Effector memory CD8-positive, alpha-beta T cell (primary cell): ENCODE results near the gene COL5A2.

Experiments
- ATAC-seq: fragments of 150-1000 bp; cut with Tn5 transposase; replicated peaks from 2 replicates; pipeline ENCODE4 v1.10.0; 2021; ENCODE audit warnings: mild to moderate bottlenecking, moderate library complexity
- DNase-seq, 3 experiments: peaks; one replicate each; pipeline ENCODE4 v3.0.0; 2021
- H3K27ac Mint-ChIP-seq, 2 donors: one replicate each; pipeline ENCODE4 v1.8.0; 2022; ENCODE audit warnings: mild to moderate bottlenecking in 2 of 2, mixed read lengths in 2 of 2, moderate library complexity in 2 of 2
- H3K27me3 Mint-ChIP-seq, 2 donors: one replicate each; pipeline ENCODE4 v1.8.0; 2022; ENCODE audit warnings: mixed read lengths in 2 of 2
- H3K36me3 Mint-ChIP-seq: one replicate; pipeline ENCODE4 v1.8.0; 2022; ENCODE audit warnings: mild to moderate bottlenecking, moderate library complexity, mixed read lengths; ENCODE audit not compliant: insufficient read depth
- H3K4me1 Mint-ChIP-seq, 2 donors: one replicate each; pipeline ENCODE4 v1.8.0; 2022; ENCODE audit warnings: low read depth in 2 of 2, mixed read lengths in 2 of 2
- H3K4me3 Mint-ChIP-seq, 2 donors: one replicate each; pipeline ENCODE4 v1.8.0; 2022; ENCODE audit warnings: mild to moderate bottlenecking in 2 of 2, mixed read lengths in 2 of 2, moderate library complexity in 2 of 2
- H3K9me3 Mint-ChIP-seq, 2 donors: one replicate each; pipeline ENCODE4 v1.8.0; 2022; ENCODE audit warnings: mixed read lengths in 2 of 2

The COL5A2 gene

DNA sequence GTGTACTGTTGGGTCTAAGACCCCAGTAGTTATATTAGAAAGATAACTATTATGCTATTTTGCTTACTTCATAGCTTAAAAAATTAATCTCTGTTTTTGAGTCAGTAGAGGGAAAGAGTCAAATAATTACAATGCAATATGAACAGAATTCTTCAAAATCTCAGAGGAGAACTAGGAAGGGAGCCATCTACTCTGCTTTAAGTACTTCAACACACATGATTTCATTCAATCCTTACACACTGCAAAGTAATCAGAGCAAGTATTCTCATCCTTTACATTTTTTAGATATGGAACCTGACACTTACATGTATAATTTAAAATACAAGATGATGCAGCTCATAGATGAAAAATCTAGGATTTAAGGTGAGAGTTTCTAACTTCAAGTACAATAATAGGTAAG is 27.7 kb downstream of the COL5A2 start:
- H3K27me3 Mint-ChIP-seq = no peaks in the 10 kb centered on the region
- ATAC-seq = no peak
- no peak for DNase-seq
- H3K4me1 Mint-ChIP-seq = no peaks in the 10 kb centered on the region
- H3K4me3 Mint-ChIP-seq = no peak overlapping the region
- H3K27ac Mint-ChIP-seq = no peak overlapping the region
- no peaks in the 10 kb centered on the region for H3K36me3 Mint-ChIP-seq
- H3K9me3 Mint-ChIP-seq = peaks cover 0 to 3% of the 10 kb centered on the region in 2 donors

DNA sequence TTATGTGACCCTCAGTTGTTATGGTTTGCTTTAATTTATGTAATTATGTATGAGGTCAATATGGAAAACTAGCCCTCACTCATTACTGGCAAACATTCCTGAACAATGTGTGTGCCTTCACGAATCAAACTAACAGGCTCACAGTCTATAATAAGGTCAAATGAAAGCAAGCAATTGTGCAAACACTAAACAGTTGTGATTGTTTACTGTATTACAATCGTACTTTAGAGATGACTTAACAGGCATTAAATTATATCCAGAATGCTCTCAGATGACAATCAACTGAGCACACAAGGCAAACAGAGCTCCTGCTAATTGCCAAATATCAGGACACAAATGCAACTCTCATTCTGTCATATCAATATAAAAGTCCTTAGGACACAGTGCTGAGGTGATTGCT is 29.5 kb downstream of the COL5A2 start:
- Mint-ChIP-seq H3K9me3 (peaks cover 0 to 3% of the 10 kb centered on the region in 2 donors), H3K27ac (no peak overlapping the region), H3K36me3 (no peaks in the 10 kb centered on the region), H3K27me3 (no peaks in the 10 kb centered on the region), H3K4me1 (no peaks in the 10 kb centered on the region), H3K4me3 (no peak overlapping the region)
- ATAC-seq (no peak), DNase-seq (no peak)

DNA sequence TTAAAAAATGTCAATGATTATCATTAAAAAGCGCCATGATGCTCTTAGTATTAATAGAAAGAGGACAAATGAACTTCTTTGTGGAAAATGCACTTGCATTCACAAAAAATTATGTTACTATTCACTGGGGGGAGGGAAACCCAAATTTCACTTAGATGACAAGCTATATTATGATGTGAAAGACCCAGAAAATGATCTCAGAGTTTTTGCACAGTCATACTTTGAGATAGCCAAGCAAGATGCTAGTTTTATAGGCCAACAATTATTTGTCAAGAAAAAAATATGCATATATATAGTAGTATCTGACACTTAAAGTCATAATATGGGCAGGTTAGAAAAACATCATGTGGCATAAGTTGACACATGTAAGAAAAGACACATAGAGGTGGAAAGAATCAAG is 31.6 kb downstream of the COL5A2 start:
- DNase-seq (no peak), ATAC-seq (no peak)
- Mint-ChIP-seq H3K4me1 (no peaks in the 10 kb centered on the region), H3K27ac (no peak overlapping the region), H3K36me3 (no peaks in the 10 kb centered on the region), H3K9me3 (peaks cover 0 to 3% of the 10 kb centered on the region in 2 donors), H3K27me3 (no peaks in the 10 kb centered on the region), H3K4me3 (no peak overlapping the region)

DNA sequence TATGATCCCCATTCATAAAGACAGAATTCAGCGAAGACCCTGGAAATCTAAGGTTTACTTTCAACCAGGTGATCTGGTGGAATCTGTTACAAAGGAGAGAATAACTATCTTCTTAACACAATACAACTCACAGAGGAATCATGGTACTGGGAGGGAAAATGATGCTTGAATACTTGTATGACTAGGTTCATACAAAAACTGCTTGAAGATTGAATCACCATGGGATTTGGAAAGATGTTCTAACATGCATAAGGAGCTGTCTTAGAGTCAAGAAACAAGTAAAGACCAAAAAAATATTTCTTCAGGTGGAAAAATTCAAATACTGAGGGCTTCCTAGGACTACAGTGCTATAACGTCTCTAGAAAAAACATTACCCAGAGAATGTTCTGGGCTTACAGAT is 32.2 kb downstream of the COL5A2 start:
- DNase-seq (no peak), ATAC-seq (no peak)
- no peaks in the 10 kb centered on the region for H3K4me1 Mint-ChIP-seq
- peaks cover 0 to 3% of the 10 kb centered on the region in 2 donors for H3K9me3 Mint-ChIP-seq
- H3K27me3 Mint-ChIP-seq = no peaks in the 10 kb centered on the region
- H3K4me3 Mint-ChIP-seq = no peak overlapping the region
- no peaks in the 10 kb centered on the region for H3K36me3 Mint-ChIP-seq
- H3K27ac Mint-ChIP-seq = no peak overlapping the region

DNA sequence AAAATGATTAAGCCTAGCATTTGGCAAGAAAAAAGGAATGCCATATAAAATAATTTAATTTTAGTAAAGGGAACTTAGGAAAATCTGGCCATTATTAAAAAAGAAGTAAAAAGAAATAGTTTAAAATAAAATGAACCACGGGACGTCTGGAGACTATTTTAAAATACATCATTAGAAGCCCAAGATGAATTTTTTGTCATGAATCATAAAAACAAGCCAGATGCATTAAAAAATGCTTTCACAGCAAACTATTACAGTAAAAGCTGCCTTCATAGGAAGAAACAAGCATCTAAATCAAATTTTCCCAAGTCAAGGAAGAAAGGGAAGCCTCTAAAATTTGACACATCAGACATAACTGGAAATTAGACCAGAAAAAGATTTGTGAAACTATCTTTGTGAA is 33.0 kb downstream of the COL5A2 start:
- ATAC-seq = no peak
- H3K9me3 Mint-ChIP-seq = peaks cover 0 to 3% of the 10 kb centered on the region in 2 donors
- no peak overlapping the region for H3K4me3 Mint-ChIP-seq
- H3K27me3 Mint-ChIP-seq = no peaks in the 10 kb centered on the region
- no peak overlapping the region for H3K27ac Mint-ChIP-seq
- no peak for DNase-seq
- H3K36me3 Mint-ChIP-seq = no peaks in the 10 kb centered on the region
- no peaks in the 10 kb centered on the region for H3K4me1 Mint-ChIP-seq

DNA sequence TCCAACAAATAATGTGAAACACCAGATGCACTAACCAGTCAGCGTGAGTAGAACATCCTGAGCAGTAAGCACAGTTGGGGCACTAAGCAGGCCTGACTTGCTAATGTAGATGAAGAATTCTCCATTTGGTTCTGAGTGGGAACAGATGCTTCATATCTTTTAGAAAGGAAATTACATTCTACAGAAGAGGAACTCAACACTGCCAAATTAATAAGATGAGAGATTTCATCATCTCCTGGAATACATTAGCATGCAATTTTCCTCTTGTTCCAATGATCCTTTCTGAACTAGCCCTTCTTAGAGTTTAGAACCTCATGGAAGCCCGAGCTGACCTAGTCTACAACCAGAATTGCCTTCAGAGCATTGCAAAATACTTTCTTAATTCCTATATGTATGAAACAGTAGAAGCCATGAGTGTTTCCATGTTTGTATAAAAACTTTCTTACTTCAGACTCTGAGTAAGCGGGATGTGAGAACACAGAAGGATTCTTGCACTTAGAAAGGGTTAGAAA is 34.8 kb downstream of the COL5A2 start:
- Mint-ChIP-seq H3K9me3 (peaks cover 0 to 3% of the 10 kb centered on the region in 2 donors), H3K4me3 (no peak overlapping the region)

DNA sequence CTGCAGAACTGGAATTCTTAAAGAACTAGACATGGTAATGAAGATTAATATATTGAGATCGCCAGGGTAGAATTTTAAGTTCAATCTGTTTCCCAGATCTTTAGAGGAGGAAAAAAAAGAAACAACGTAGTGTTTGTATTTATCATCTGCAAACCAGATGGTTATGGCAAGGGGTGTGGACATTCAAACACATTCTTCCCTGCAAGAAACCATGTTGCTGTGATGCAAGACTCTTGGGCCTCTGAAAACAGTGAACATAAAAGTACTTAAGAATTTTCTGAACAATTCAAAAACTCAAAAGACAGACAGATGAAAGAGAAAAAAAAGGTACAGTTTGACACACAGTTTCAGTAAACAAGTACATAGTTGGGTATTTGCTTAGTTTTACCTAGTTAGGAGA is 35.6 kb downstream of the COL5A2 start:
- Mint-ChIP-seq H3K36me3 (no peaks in the 10 kb centered on the region), H3K9me3 (peaks cover 0 to 3% of the 10 kb centered on the region in 2 donors), H3K4me1 (no peaks in the 10 kb centered on the region), H3K4me3 (no peak overlapping the region), H3K27me3 (no peaks in the 10 kb centered on the region), H3K27ac (no peak overlapping the region)
- ATAC-seq (no peak), DNase-seq (no peak)

More for the DNA sequence above, 34.8 kb downstream of the COL5A2 start:
- no peak for DNase-seq
- ATAC-seq = no peak
- no peaks in the 10 kb centered on the region for H3K4me1 Mint-ChIP-seq
- no peak overlapping the region for H3K27ac Mint-ChIP-seq
- no peaks in the 10 kb centered on the region for H3K27me3 Mint-ChIP-seq
- no peaks in the 10 kb centered on the region for H3K36me3 Mint-ChIP-seq

DNA sequence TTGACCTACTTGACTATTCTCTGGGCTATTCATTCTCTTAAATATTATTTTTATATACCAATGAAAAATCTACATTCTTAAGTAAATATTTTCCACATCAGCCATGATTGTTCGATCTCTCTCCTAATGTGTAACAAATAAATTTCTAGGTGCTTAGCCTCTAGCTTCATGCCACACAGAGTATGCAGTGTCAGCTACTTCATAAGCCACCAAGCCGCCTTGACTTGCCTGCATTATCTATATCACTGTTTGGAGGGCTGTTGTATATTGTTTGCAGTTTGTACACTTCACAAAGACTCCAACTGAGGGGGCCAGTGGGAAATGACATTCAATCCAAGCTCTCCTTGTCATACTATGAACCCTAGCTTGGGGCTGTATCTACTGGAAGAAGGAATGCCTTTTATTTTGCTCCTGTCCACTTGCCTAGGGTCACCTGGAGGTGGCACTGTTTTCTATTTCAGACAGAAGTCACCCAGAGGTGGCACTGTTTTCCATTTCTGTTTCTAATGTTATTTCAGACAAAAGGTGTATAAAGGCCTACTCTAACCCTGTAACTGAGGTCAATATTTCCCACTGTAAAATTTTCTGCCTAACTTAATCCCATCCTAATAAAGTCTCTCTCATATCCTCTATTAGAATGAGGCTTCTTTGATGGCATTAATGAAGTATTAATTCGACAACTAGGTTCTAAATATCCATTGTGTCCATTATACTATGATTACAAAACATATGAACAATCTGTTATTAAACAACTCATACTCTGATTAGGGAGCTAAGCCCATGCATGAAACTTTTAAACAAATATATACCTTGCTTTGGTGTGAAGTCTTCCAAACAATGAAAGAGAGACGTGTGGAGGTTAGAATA is 36.4 kb downstream of the COL5A2 start:
- ATAC-seq = peak; percentile 78
- no peaks in the 10 kb centered on the region for H3K27me3 Mint-ChIP-seq
- H3K4me3 Mint-ChIP-seq = no peak overlapping the region
- H3K27ac Mint-ChIP-seq = no peak overlapping the region
- peaks cover 0 to under 1% of the 10 kb centered on the region in 2 donors for H3K9me3 Mint-ChIP-seq
- no peaks in the 10 kb centered on the region for H3K36me3 Mint-ChIP-seq
- H3K4me1 Mint-ChIP-seq = no peaks in the 10 kb centered on the region
- DNase-seq = peak; percentile 5 to 24 (median 10)

DNA sequence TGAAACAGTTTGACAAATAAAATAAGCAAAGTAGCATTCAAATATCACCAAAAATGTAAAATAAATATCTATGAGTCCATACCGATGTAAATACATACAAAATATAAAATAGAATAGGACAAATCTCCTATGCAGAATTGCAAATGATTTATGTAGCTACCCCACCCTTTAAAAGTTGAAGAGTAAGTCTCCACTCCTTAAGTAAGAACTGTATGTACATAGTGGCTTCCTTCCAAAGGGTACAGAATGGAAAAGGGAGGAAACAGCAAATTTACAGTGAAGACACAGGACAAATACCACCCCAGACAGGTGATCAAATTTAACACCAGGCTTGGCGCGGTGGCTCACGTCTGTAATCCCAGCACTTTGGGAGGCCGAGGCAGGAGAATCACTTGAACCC is 40.8 kb downstream of the COL5A2 start:
- H3K4me1 Mint-ChIP-seq = no peaks in the 10 kb centered on the region
- H3K36me3 Mint-ChIP-seq = no peaks in the 10 kb centered on the region
- no peak overlapping the region for H3K27ac Mint-ChIP-seq
- no peak overlapping the region for H3K4me3 Mint-ChIP-seq
- no peak for DNase-seq
- H3K9me3 Mint-ChIP-seq = no peaks in the 10 kb centered on the region
- no peak for ATAC-seq
- no peaks in the 10 kb centered on the region for H3K27me3 Mint-ChIP-seq

DNA sequence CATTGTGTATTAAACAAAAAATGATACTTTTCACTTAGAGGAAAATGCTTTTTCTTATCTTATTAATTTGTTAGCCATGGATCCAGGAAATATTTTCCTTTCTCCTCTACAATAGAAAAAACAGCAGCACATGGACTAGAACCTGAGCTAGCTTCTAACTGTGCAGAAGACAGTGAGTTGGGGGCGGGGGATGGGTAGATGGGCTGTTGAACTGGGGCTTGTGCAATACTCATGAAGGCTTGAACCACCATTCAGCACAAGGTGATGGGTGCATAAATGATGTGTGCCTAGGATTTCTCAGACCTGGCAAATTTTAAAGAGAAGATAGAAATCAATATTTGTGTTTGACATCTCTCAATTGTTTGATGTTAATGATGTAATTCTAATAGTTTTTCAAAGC is 42.0 kb downstream of the COL5A2 start:
- Mint-ChIP-seq H3K9me3 (no peaks in the 10 kb centered on the region), H3K27me3 (no peaks in the 10 kb centered on the region), H3K27ac (no peak overlapping the region), H3K4me3 (no peak overlapping the region), H3K36me3 (no peaks in the 10 kb centered on the region), H3K4me1 (no peaks in the 10 kb centered on the region)
- no peak for ATAC-seq
- no peak for DNase-seq

DNA sequence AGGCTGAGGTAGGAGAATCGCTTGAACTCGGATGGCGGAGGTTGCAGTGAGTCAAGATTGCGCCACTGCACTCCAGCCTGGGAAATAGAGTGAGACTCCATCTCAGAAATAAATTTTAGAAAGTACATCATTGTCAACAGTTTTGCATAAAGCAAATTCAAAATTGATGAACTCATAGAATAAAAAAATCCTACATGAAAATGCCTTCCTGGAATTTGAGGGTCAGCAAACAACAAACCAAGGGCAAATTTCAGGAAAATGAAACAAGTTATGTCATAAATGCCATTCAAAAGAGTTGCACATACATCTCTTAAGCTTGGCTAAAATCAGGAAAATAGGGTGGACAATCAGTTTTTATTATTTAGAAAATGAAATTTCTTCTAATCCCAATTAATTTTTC is 45.1 kb downstream of the COL5A2 start:
- Mint-ChIP-seq H3K36me3 (no peaks in the 10 kb centered on the region), H3K9me3 (no peaks in the 10 kb centered on the region), H3K27me3 (no peaks in the 10 kb centered on the region), H3K4me3 (no peak overlapping the region), H3K4me1 (no peaks in the 10 kb centered on the region), H3K27ac (no peak overlapping the region)
- no peak for DNase-seq
- no peak for ATAC-seq

DNA sequence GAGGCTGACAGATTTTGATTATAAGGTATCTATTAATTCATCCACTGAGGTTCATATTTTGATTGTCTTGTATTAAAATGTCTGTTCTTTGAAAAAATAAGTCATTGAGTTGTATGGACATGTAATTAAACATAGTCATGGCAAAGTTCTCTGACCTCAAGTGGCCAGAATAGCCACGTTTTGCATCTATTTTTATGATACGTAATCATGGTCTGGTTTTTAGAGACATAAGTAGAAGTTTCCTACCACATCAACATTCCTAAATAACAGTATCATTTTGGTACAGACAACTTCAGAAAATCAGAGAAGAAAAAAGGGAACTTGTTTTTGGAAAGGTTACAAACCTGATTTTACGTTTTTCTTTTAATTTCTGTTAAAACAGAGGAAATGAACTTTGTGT is 47.6 kb downstream of the COL5A2 start:
- no peak for DNase-seq
- Mint-ChIP-seq H3K4me3 (no peak overlapping the region), H3K4me1 (no peaks in the 10 kb centered on the region), H3K9me3 (no peaks in the 10 kb centered on the region), H3K27ac (no peak overlapping the region), H3K36me3 (no peaks in the 10 kb centered on the region), H3K27me3 (no peaks in the 10 kb centered on the region)
- no peak for ATAC-seq

DNA sequence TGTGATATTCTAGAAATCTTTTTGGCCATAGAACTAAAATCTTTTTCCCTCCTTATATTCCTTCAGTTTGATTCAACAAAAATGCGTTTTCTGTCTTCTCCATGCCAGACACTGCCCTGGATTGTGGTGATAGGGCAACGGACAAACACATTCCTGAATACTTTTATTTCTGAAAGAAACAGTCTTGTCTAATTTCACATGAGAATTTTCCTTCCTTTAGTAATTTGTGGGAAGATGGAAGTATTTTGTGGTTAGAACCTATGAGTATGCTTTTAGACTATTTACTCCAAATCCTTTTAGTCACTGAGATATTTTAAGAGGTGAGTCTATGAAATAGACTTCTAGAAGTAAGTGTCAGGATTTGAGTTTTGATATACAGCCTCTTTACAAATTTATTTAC is 49.6 kb downstream of the COL5A2 start:
- Mint-ChIP-seq H3K4me3 (no peak overlapping the region), H3K27me3 (no peaks in the 10 kb centered on the region), H3K9me3 (no peaks in the 10 kb centered on the region), H3K27ac (no peak overlapping the region), H3K36me3 (no peaks in the 10 kb centered on the region), H3K4me1 (no peaks in the 10 kb centered on the region)
- ATAC-seq (no peak), DNase-seq (no peak)

DNA sequence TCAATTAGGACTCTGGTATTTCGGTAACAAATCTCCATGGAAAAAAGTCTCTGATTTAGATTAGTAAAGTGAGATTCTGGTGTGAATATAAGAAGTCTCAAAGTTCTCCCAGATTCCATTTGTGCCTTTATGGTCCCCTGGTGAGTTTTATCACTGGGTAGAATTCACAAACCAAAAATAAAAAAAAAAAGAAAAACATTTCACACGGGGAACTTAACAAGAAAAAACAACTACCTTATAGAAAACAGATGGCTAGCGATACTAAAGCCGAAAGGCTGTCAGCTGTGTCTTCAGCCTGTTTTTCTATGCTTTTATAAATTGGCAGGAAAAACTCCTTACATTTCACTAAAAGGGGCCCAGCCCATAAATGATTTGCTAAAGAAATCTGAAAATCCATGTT is 50.6 kb downstream of the COL5A2 start:
- Mint-ChIP-seq H3K27me3 (no peaks in the 10 kb centered on the region), H3K9me3 (no peaks in the 10 kb centered on the region), H3K27ac (no peak overlapping the region), H3K36me3 (no peaks in the 10 kb centered on the region), H3K4me1 (no peaks in the 10 kb centered on the region), H3K4me3 (no peak overlapping the region)
- ATAC-seq = no peak
- DNase-seq = no peak
